SK-N-SH (cell line): Measurements from ENCODE around the gene KCNK4. TPM values are rescaled to one million over a fixed set of nuclear protein-coding genes. Genes with fewer than 3 reads are reported as not detected.

Experiments used
- CTCF ChIA-PET: fragments of 300-600, 350-600 bp; formaldehyde crosslinking; extraction: SDS; loops from one replicate; lab custom pipeline; 2021; lab: Yijun Ruan, JAX
- POLR2A ChIA-PET: fragments of 350-600 bp; sonication (Branson Sonifier 250); formaldehyde crosslinking; extraction: SDS; loops from one replicate; lab custom pipeline; 2020; ENCODE audit warnings: antibody characterized with exemption, inconsistent platforms; lab: Yijun Ruan, JAX
- DNase-seq: peaks from one replicate; pipeline ENCODE4 v3.0.0; 2012
- H2AFZ ChIP-seq: fragments of 200-600 bp; sonication (generic); 2 replicates; pipeline ENCODE4 v1.8.1; 2016; ENCODE audit warnings: antibody characterized with exemption, mild to moderate bottlenecking, low read depth
- H3F3A ChIP-seq: fragments of 200-600 bp; sonication (generic); replicated peaks from 2 replicates; pipeline ENCODE3; 2016; ENCODE audit warnings: antibody characterized with exemption, mild to moderate bottlenecking; ENCODE audit not compliant: insufficient read depth
- H3K27ac ChIP-seq, 2 experiments: fragments of 200-500 bp in 1 of 2; fragments of 200-600 bp in 1 of 2; sonication (Bioruptor generic) in 1 of 2; sonication (generic), shearing (Covaris generic) in 1 of 2; 2 replicates each; pipeline versions ENCODE4 v1.5.1 to v1.6.1; 2014 to 2016; ENCODE audit warnings: low read depth in 2 of 2, inconsistent platforms in 1 of 2, low read length in 1 of 2, mild to moderate bottlenecking in 1 of 2, mixed read lengths in 1 of 2
- H3K27me3 ChIP-seq: fragments of 200-600 bp; sonication (generic), shearing (Covaris generic); 2 replicates; pipeline ENCODE4 v1.6.1; 2016; ENCODE audit warnings: mixed run types; ENCODE audit not compliant: insufficient read depth
- H3K36me3 ChIP-seq, 2 experiments: fragments of 200-500 bp in 1 of 2; fragments of 200-600 bp in 1 of 2; sonication (Bioruptor generic) in 1 of 2; sonication (generic) in 1 of 2; replicated peaks in 1 of 2; 2 replicates each; pipeline versions ENCODE3 to v1.5.1; 2014 to 2016; ENCODE audit warnings: low read length in 1 of 2, mild to moderate bottlenecking in 1 of 2; ENCODE audit not compliant: insufficient read depth in 2 of 2, control insufficient read depth in 1 of 2
- H3K4me1 ChIP-seq, 2 experiments: fragments of 200-500 bp in 1 of 2; fragments of 200-600 bp in 1 of 2; sonication (Bioruptor generic) in 1 of 2; sonication (generic), shearing (Covaris generic) in 1 of 2; 2 replicates each; pipeline versions ENCODE4 v1.5.1 to v1.6.1; 2014 to 2016; ENCODE audit warnings: low read depth in 1 of 2, low read length in 1 of 2, mixed run types in 1 of 2; ENCODE audit not compliant: insufficient read depth in 2 of 2, control insufficient read depth in 1 of 2
- H3K4me2 ChIP-seq: fragments of 200-600 bp; sonication (generic), shearing (Covaris generic); 2 replicates; pipeline ENCODE4 v1.6.1; 2017; ENCODE audit warnings: mixed run types
- H3K4me3 ChIP-seq, 2 experiments: fragments of 200-500 bp in 1 of 2; fragments of 200-600 bp in 1 of 2; sonication (Bioruptor generic) in 1 of 2; sonication (generic), shearing (Covaris generic) in 1 of 2; 2 replicates each; pipeline versions ENCODE4 v1.5.1 to v1.8.1; 2014 to 2016; ENCODE audit warnings: low read depth in 2 of 2, inconsistent platforms in 1 of 2, low read length in 1 of 2, mild to moderate bottlenecking in 1 of 2, mixed read lengths in 1 of 2, moderate library complexity in 1 of 2
- H3K79me2 ChIP-seq: fragments of 200-600 bp; sonication (generic); 2 replicates; pipeline ENCODE4 v1.8.1; 2017; ENCODE audit warnings: mild to moderate bottlenecking; ENCODE audit not compliant: insufficient read depth
- H3K9ac ChIP-seq: fragments of 200-600 bp; sonication (generic); 2 replicates; pipeline ENCODE4 v1.6.1; 2017; ENCODE audit warnings: mixed run types
- H3K9me2 ChIP-seq: fragments of 200-600 bp; sonication (generic); 2 replicates; pipeline ENCODE4 v1.6.1; 2017; ENCODE audit warnings: mixed run types
- H3K9me3 ChIP-seq: fragments of 200-600 bp; sonication (generic); 2 replicates; pipeline ENCODE4 v1.6.1; 2017; ENCODE audit warnings: mixed run types, mild to moderate bottlenecking, moderate library complexity
- H4K20me1 ChIP-seq: fragments of 200-600 bp; sonication (generic); 2 replicates; pipeline ENCODE4 v1.6.1; 2017; ENCODE audit warnings: mild to moderate bottlenecking, mixed run types; ENCODE audit not compliant: insufficient read depth
- CTCF ChIP-seq: fragments of 200-600 bp; sonication (generic); IDR thresholded peaks from 2 replicates; pipeline ENCODE4 v1.6.1; 2017; ENCODE audit warnings: antibody characterized with exemption, mild to moderate bottlenecking, moderate library complexity
- ELF1 ChIP-seq: IDR thresholded peaks from 2 replicates; pipeline ENCODE4 v1.4.0; 2012
- FOSL2 ChIP-seq: IDR thresholded peaks from 2 replicates; pipeline ENCODE4 v1.4.0; 2012; ENCODE audit warnings: low read depth, mild to moderate bottlenecking, moderate library complexity, borderline replicate concordance
- FOXJ3 ChIP-seq: sonication (generic); formaldehyde crosslinking; IDR thresholded peaks from 2 replicates; pipeline ENCODE4 v1.5.1; 2020; ENCODE audit warnings: mild to moderate bottlenecking, missing genetic modification reagents
- FOXM1 ChIP-seq: IDR thresholded peaks from 2 replicates; pipeline ENCODE4 v1.4.0; 2012; ENCODE audit warnings: low read depth, mild to moderate bottlenecking
- IRF3 ChIP-seq: fragments of 150-350 bp; IDR thresholded peaks from 2 replicates; pipeline ENCODE4 v1.6.1; 2016; ENCODE audit warnings: mild to moderate bottlenecking, low read depth, low read length
- JUND ChIP-seq: IDR thresholded peaks from 2 replicates; pipeline ENCODE4 v1.4.0; 2012
- MAX ChIP-seq: IDR thresholded peaks from 2 replicates; pipeline ENCODE4 v1.4.0; 2012; ENCODE audit warnings: low read depth
- MEF2A ChIP-seq: IDR thresholded peaks from 2 replicates; pipeline ENCODE4 v1.4.0; 2012; ENCODE audit warnings: low read depth, borderline replicate concordance
- NRF1 ChIP-seq: IDR thresholded peaks from 2 replicates; pipeline ENCODE4 v1.6.1; 2012; ENCODE audit warnings: low read depth, mild to moderate bottlenecking, low read length
- PBX3 ChIP-seq: IDR thresholded peaks from 2 replicates; pipeline ENCODE4; 2012
- POLR2AphosphoS5 ChIP-seq: IDR thresholded peaks from 2 replicates; pipeline ENCODE4 v1.6.1; 2012; ENCODE audit warnings: low read depth, low read length
- RAD21 ChIP-seq: IDR thresholded peaks from 2 replicates; pipeline ENCODE4 v1.6.1; 2012; ENCODE audit warnings: mild to moderate bottlenecking, low read length
- RCOR1 ChIP-seq: fragments of 150-350 bp; IDR thresholded peaks from 2 replicates; pipeline ENCODE4 v1.6.1; 2017; ENCODE audit warnings: antibody characterized with exemption, low read length
- REST ChIP-seq: IDR thresholded peaks from 2 replicates; pipeline ENCODE4 v1.6.1; 2012; ENCODE audit warnings: mild to moderate bottlenecking, low read depth, low read length, moderate library complexity
- RFX5 ChIP-seq: IDR thresholded peaks from 2 replicates; pipeline ENCODE4 v1.6.1; 2012; ENCODE audit warnings: mild to moderate bottlenecking, improper control_type of control experiment, low read length
- RXRA ChIP-seq: IDR thresholded peaks from 2 replicates; pipeline ENCODE4 v1.4.0; 2012; ENCODE audit warnings: low read depth, mild to moderate bottlenecking, borderline replicate concordance
- SIN3A ChIP-seq: IDR thresholded peaks from 2 replicates; pipeline ENCODE4 v1.6.1; 2012; ENCODE audit warnings: low read depth, mild to moderate bottlenecking, low read length, moderate library complexity, borderline replicate concordance
- TCF12 ChIP-seq: IDR thresholded peaks from 2 replicates; pipeline ENCODE4 v1.4.0; 2012
- USF1 ChIP-seq: IDR thresholded peaks from 2 replicates; pipeline ENCODE4 v1.4.0; 2012; ENCODE audit warnings: low read depth, borderline replicate concordance
- USF2 ChIP-seq: fragments of 150-350 bp; IDR thresholded peaks from 2 replicates; pipeline ENCODE4 v1.6.1; 2017; ENCODE audit warnings: antibody characterized with exemption, low read length, low read depth, borderline replicate concordance
- YY1 ChIP-seq: IDR thresholded peaks from 2 replicates; pipeline ENCODE4 v1.4.0; 2012; ENCODE audit warnings: low read depth, mild to moderate bottlenecking
- WGBS: methylation state at CpG from one replicate; pipeline ENCODE4 v1.1.6; 2017; ENCODE audit warnings: low lambda C conversion rate; 5-methylcytosine and 5-hydroxymethylcytosine counted together
- polyA plus RNA-seq, 3 experiments: library from polyadenylated mRNA; depleted of rRNA; stranded (reverse); fragments of >200 nt; gene quantifications; 2 replicates each; pipeline ENCODE4 v1.2.3, GENCODE V29; 2012

Gene KCNK4
- polyA plus RNA-seq, 1 of the 3 experiments (the other 2 are of a cell fraction): 0.16 TPM

GRCh38 chr11:64294774-64295173 lies 3.7 kb downstream of the KCNK4 start (continued):
- TF ChIP-seq IRF3 (no peak), RXRA (no peak), PBX3 (no peak), NRF1 (no peak)
- TF ChIP-seq, all 33 proteins: peak for 0

GRCh38 chr11:64295760-64296159 lies 4.7 kb downstream of the KCNK4 start:
- Histone ChIP-seq H3K27ac (no peak overlapping the region), H3K4me1 (peaks cover 0 to 9% of the 10 kb centered on the region in 2 experiments; a peak in 1 of 4 replicates), H3K9ac (no peak overlapping the region), H4K20me1 (no peaks in the 10 kb centered on the region), H3K79me2 (no peaks in the 10 kb centered on the region), H3K36me3 (no peaks in the 10 kb centered on the region), H2AFZ (no peak overlapping the region), H3K4me3 (no peak overlapping the region), H3K27me3 (peaks cover 18% of the 10 kb centered on the region), H3K9me2 (no peaks in the 10 kb centered on the region), H3F3A (peaks cover under 1% of the 10 kb centered on the region), H3K9me3 (no peaks in the 10 kb centered on the region), H3K4me2 (no peak overlapping the region)
- CTCF ChIA-PET: interaction anchor here (1.6 to 1.9 kb wide), 2 partner anchors 8 to 24 kb away, joined by 8 to 12 read pairs; no protein-coding TSS in a partner anchor
- DNase-seq: no peak
- TF ChIP-seq FOXJ3 (CRISPR knock-in tag) (no peak), RCOR1 (no peak), JUND (no peak), POLR2AphosphoS5 (no peak), MEF2A (no peak), YY1 (no peak), RAD21 (no peak), RFX5 (no peak), FOSL2 (no peak), CTCF (no peak), SIN3A (no peak), REST (no peak), USF1 (no peak), ELF1 (no peak), MAX (no peak), USF2 (no peak), FOXM1 (no peak), TCF12 (no peak), PBX3 (no peak)
- POLR2A ChIA-PET: interaction anchor here (0.7 kb wide), 1 partner anchor 18 kb away, joined by 3 read pairs; no protein-coding TSS in a partner anchor
- 88% methylated on average over 3 of the region's 4 CpGs for WGBS
